Left renal cortex interstitium (tissue), 4 donors: ENCODE measurements around the gene FAM114A1. TPM values are rescaled to one million over a fixed set of nuclear protein-coding genes. Genes with fewer than 3 reads are reported as not detected.
"Not testable (repeated sequence)": the region's sequence is repeated elsewhere in the genome, so short reads cannot be mapped to it uniquely, and the experiment has no call there.

Experiments
- DNase-seq, 4 donors: peaks; one replicate each; pipeline ENCODE4 v3.0.0-alpha.2; 2013; ENCODE audit warnings: low read depth in 4 of 4, low spot score in 2 of 4, missing footprints in 1 of 4
- polyA plus RNA-seq, 4 donors: library from polyadenylated mRNA; unstranded; fragments of 120-200 nt; gene quantifications; one replicate each; pipeline ENCODE4 v1.2.1, GENCODE V29; 2013; ENCODE audit not compliant: insufficient read length in 4 of 4

The FAM114A1 gene
- polyA plus RNA-seq, 4 donors = 26.7 to 42.4 (median 33.6) TPM

- DNase-seq = no peak
Observed at GRCh38 chr4:38928568-38928967, 61.0 kb downstream of the FAM114A1 start.

GRCh38 chr4:38928974-38929373 is 61.4 kb downstream of the FAM114A1 start:
- no peak for DNase-seq

- DNase-seq = no peak
Observed at GRCh38 chr4:38930204-38930603, 62.6 kb downstream of the FAM114A1 start.

- DNase-seq = no peak
Observed at GRCh38 chr4:38930707-38931106, 63.1 kb downstream of the FAM114A1 start.

GRCh38 chr4:38931125-38931524 is 63.5 kb downstream of the FAM114A1 start:
- no peak for DNase-seq

- DNase-seq = no peak
Observed at GRCh38 chr4:38935391-38936073, 67.9 kb downstream of the FAM114A1 start.

GRCh38 chr4:38939165-38939564 is 71.6 kb downstream of the FAM114A1 start:
- no peak for DNase-seq

GRCh38 chr4:38940476-38940875 is 72.9 kb downstream of the FAM114A1 start:
- no peak for DNase-seq

- not testable (repeated sequence) for DNase-seq
Observed at GRCh38 chr4:38941906-38942305, 74.3 kb downstream of the FAM114A1 start.

GRCh38 chr4:38943343-38943742 is 75.7 kb downstream of the FAM114A1 start:
- DNase-seq = peak; percentile 48 to 68 (median 52)

- no peak for DNase-seq
Observed at GRCh38 chr4:38944440-38944839, 76.8 kb downstream of the FAM114A1 start.

GRCh38 chr4:38946919-38947318 is 79.3 kb downstream of the FAM114A1 start:
- DNase-seq = no peak

- DNase-seq = no peak
Observed at GRCh38 chr4:38948551-38948950, 80.9 kb downstream of the FAM114A1 start.

- no peak for DNase-seq
Observed at GRCh38 chr4:38949411-38950051, 81.9 kb downstream of the FAM114A1 start.

- no peak for DNase-seq
Observed at GRCh38 chr4:38950159-38950558, 82.6 kb downstream of the FAM114A1 start.

- DNase-seq = no peak
Observed at GRCh38 chr4:38950734-38951133, 83.1 kb downstream of the FAM114A1 start.

- no peak for DNase-seq
Observed at GRCh38 chr4:38951598-38951997, 84.0 kb downstream of the FAM114A1 start.

GRCh38 chr4:38952017-38952416 is 84.4 kb downstream of the FAM114A1 start:
- DNase-seq = no peak

- DNase-seq = no peak
Observed at GRCh38 chr4:38954727-38955126, 87.1 kb downstream of the FAM114A1 start.

- DNase-seq = no peak
Observed at GRCh38 chr4:38955957-38956356, 88.4 kb downstream of the FAM114A1 start.

GRCh38 chr4:38957261-38957815 is 89.7 kb downstream of the FAM114A1 start:
- DNase-seq = no peak

- no peak for DNase-seq
Observed at GRCh38 chr4:38957893-38958292, 90.3 kb downstream of the FAM114A1 start.
